SU-DHL-6 (cell line): ENCODE data around the gene MYL3.
"Not testable (repeated sequence)": the region's sequence is repeated elsewhere in the genome, so short reads cannot be mapped to it uniquely, and the experiment has no call there.

Experiments used
- H2AFZ ChIP-seq: fragments of 200-600 bp; sonication (generic); 2 replicates; pipeline ENCODE4 v1.6.1; 2014; ENCODE audit warnings: low read depth, mild to moderate bottlenecking, moderate library complexity, mixed read lengths, antibody characterized with exemption, low read length; ENCODE audit not compliant: severe bottlenecking
- H3F3A ChIP-seq: fragments of 200-600 bp; shearing (Covaris generic); 2 replicates; pipeline ENCODE4 v1.6.0; 2016; ENCODE audit warnings: antibody characterized with exemption, mild to moderate bottlenecking; ENCODE audit not compliant: insufficient read depth
- H3K27ac ChIP-seq: fragments of 200-600 bp; sonication (generic); 2 replicates; pipeline ENCODE4 v1.5.1; 2016; ENCODE audit warnings: low read depth, mild to moderate bottlenecking, low read length, moderate library complexity, mixed read lengths
- H3K27me3 ChIP-seq: fragments of 200-600 bp; sonication (generic), shearing (Covaris generic); 2 replicates; pipeline ENCODE4 v1.6.0; 2014; ENCODE audit warnings: mild to moderate bottlenecking, low read length
- H3K36me3 ChIP-seq: fragments of 200-600 bp; sonication (generic); 2 replicates; pipeline ENCODE4 v1.6.1; 2014; ENCODE audit warnings: mild to moderate bottlenecking, low read length, mixed read lengths
- H3K4me2 ChIP-seq: fragments of 300-600, 200-600 bp; shearing (Covaris generic), sonication (generic); 2 replicates; pipeline ENCODE4 v1.6.0; 2014; ENCODE audit warnings: low read length, low read depth, mild to moderate bottlenecking; ENCODE audit not compliant: poor library complexity, severe bottlenecking
- H3K4me3 ChIP-seq: fragments of 200-600 bp; sonication (generic); 2 replicates; pipeline ENCODE4 v1.5.1; 2014; ENCODE audit warnings: antibody characterized with exemption, low read length, mild to moderate bottlenecking, mixed read lengths; ENCODE audit not compliant: insufficient read depth, poor library complexity, severe bottlenecking
- H3K79me2 ChIP-seq: fragments of 200-600 bp; sonication (generic); 2 replicates; pipeline ENCODE4 v1.6.1; 2014; ENCODE audit warnings: mild to moderate bottlenecking, low read length, moderate library complexity; ENCODE audit not compliant: insufficient read depth
- H3K9ac ChIP-seq: fragments of 200-600 bp; sonication (generic); 2 replicates; pipeline ENCODE4 v1.7.0; 2014; ENCODE audit warnings: mild to moderate bottlenecking, low read length
- H3K9me2 ChIP-seq: fragments of 200-600 bp; sonication (generic); replicated peaks from 2 replicates; pipeline ENCODE4 v1.6.1; 2014; ENCODE audit warnings: low read length; ENCODE audit not compliant: insufficient read depth
- H3K9me3 ChIP-seq: fragments of 200-600 bp; sonication (generic); 2 replicates; pipeline ENCODE4 v1.6.1; 2014; ENCODE audit warnings: low read length, mixed read lengths; ENCODE audit not compliant: insufficient read depth
- H4K20me1 ChIP-seq: fragments of 200-600 bp; sonication (generic); 2 replicates; pipeline ENCODE4 v1.6.1; 2014; ENCODE audit warnings: low read depth, mild to moderate bottlenecking, antibody characterized with exemption, low read length, moderate library complexity, mixed read lengths
- CTCF ChIP-seq: fragments of 200-600 bp; sonication (generic); IDR thresholded peaks from one replicate; pipeline ENCODE4 v1.5.1; 2017; ENCODE audit warnings: antibody characterized with exemption, mild to moderate bottlenecking, low read length, moderate library complexity; ENCODE audit not compliant: insufficient read depth, poor library complexity, severe bottlenecking
- EZH2phosphoT487 ChIP-seq: fragments of 200-600 bp; sonication (generic), shearing (Covaris generic); conservative IDR thresholded peaks from 2 replicates; pipeline ENCODE4 v1.6.1; 2018; ENCODE audit warnings: mild to moderate bottlenecking, antibody characterized with exemption, low read length, moderate library complexity, mixed read lengths

MYL3 gene

DNA sequence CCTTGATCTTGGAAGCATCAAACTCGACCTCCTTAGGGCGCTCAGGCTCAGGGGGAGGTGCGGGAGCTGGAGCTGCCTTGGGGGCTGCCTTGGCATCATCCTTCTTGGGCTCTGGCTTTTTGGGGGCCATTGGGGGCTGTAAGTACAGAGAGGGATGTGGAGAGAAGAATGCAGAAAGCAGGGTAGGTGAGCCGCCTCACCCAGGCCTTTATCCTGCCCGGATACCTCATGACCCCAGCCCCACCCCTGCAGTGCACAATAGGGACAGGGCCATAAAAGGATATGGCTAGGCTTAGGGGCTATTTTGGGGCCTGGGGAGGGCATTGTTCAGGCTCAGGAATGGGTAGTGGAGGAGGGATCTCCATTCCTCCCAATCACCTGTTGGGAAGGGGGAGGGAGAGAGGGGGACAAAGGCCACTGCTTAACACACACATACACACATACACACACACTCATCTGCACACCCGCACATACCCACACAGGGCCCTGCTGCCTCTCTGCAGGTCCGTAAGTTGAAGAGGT lies at the start of gene MYL3:
MYL3 (minus strand) TSS at position 184 of the 522 bp plus-strand sequence; CDS start at position 130, 54 bp downstream.
- Histone ChIP-seq H3K79me2 (no peaks in the 10 kb centered on the region), H3K4me2 (no peak within 1 kb of the TSS), H3K9ac (no peak within 1 kb of the TSS), H2AFZ (no peak within 1 kb of the TSS), H3K27ac (no peak within 1 kb of the TSS), H3K9me2 (no peaks in the 10 kb centered on the region), H3K4me3 (no peak within 1 kb of the TSS), H3K27me3 (no peaks in the 10 kb centered on the region), H3F3A (no peaks in the 10 kb centered on the region), H4K20me1 (no peaks in the 10 kb centered on the region), H3K9me3 (no peaks in the 10 kb centered on the region), H3K36me3 (no peaks in the 10 kb centered on the region)
- TF ChIP-seq CTCF (no peak), EZH2phosphoT487 (no peak)

- H3K9me2 ChIP-seq = no peaks in the 10 kb centered on the region
- no peaks in the 10 kb centered on the region for H4K20me1 ChIP-seq
- H3K9ac ChIP-seq = no peak overlapping the region
- no peak overlapping the region for H3K4me2 ChIP-seq
- no peaks in the 10 kb centered on the region for H3K79me2 ChIP-seq
- no peak overlapping the region for H2AFZ ChIP-seq
- H3F3A ChIP-seq = peaks cover 23% of the 10 kb centered on the region
- no peak overlapping the region for H3K27ac ChIP-seq
- H3K9me3 ChIP-seq = no peaks in the 10 kb centered on the region
- no peak for TF ChIP-seq EZH2phosphoT487
- H3K27me3 ChIP-seq = no peaks in the 10 kb centered on the region
- no peak overlapping the region for H3K4me3 ChIP-seq
- H3K36me3 ChIP-seq = peaks cover 13% of the 10 kb centered on the region; the same call in 1 of the 2 replicates
These were observed 49.7 kb upstream of the MYL3 start for GRCh38 chr3:46912986-46913385.

GRCh38 chr3:46910914-46911313 lies 47.7 kb upstream of the MYL3 start:
- H3K36me3 ChIP-seq, H3K9me2 ChIP-seq, H3K4me2 ChIP-seq, H3K9ac ChIP-seq, H3K79me2 ChIP-seq, H3K4me3 ChIP-seq, H3K9me3 ChIP-seq, H2AFZ ChIP-seq, H3K27me3 ChIP-seq, H4K20me1 ChIP-seq, H3K27ac ChIP-seq: not testable (repeated sequence)
- H3F3A ChIP-seq = peaks cover 19% of the 10 kb centered on the region

GRCh38 chr3:46910166-46910760 lies 47.0 kb upstream of the MYL3 start:
- Histone ChIP-seq H3K9me3 (no peaks in the 10 kb centered on the region), H3K4me2 (no peak overlapping the region), H3K27me3 (no peaks in the 10 kb centered on the region), H4K20me1 (no peaks in the 10 kb centered on the region), H2AFZ (no peak overlapping the region), H3K9me2 (no peaks in the 10 kb centered on the region), H3K4me3 (no peak overlapping the region), H3K79me2 (no peaks in the 10 kb centered on the region), H3K36me3 (no peaks in the 10 kb centered on the region), H3K9ac (no peak overlapping the region), H3K27ac (no peak overlapping the region), H3F3A (peaks cover 19% of the 10 kb centered on the region)
- TF ChIP-seq CTCF = no peak
